OCI-LY7 (cell line): ENCODE results near the gene GCHFR.

Source experiments
- CTCF ChIP-seq: fragments of 200-600 bp; sonication (generic); conservative IDR thresholded peaks from 2 replicates; pipeline ENCODE4 v1.5.1; 2014; ENCODE audit warnings: mild to moderate bottlenecking, antibody characterized with exemption, low read length, moderate library complexity, mixed read lengths
- EZH2phosphoT487 ChIP-seq: fragments of 200-600 bp; sonication (generic); IDR thresholded peaks from 2 replicates; pipeline ENCODE4 v1.6.1; 2018; ENCODE audit warnings: low read depth, borderline replicate concordance, mild to moderate bottlenecking, mixed run types, antibody characterized with exemption, low read length, moderate library complexity, mixed read lengths

- TF ChIP-seq EZH2phosphoT487 (no peak), CTCF (no peak)
These were observed 20.4 kb upstream of the GCHFR start for GRCh38 chr15:40743485-40743901.
